ENCODE measurements around the gene ANKRD23. TPM values are rescaled to one million over a fixed set of nuclear protein-coding genes. Genes with fewer than 3 reads are reported as not detected.
A peak's percentile ranks its signal among the peaks of the same experiment; 100 is the strongest.

ANKRD23 gene
- total and polyA plus RNA-seq, 2 of the 13 experiments (the other 11 are each of a cell fraction or from before 2014, with no cell fraction given): 1.5 to 1.6 TPM

DNA sequence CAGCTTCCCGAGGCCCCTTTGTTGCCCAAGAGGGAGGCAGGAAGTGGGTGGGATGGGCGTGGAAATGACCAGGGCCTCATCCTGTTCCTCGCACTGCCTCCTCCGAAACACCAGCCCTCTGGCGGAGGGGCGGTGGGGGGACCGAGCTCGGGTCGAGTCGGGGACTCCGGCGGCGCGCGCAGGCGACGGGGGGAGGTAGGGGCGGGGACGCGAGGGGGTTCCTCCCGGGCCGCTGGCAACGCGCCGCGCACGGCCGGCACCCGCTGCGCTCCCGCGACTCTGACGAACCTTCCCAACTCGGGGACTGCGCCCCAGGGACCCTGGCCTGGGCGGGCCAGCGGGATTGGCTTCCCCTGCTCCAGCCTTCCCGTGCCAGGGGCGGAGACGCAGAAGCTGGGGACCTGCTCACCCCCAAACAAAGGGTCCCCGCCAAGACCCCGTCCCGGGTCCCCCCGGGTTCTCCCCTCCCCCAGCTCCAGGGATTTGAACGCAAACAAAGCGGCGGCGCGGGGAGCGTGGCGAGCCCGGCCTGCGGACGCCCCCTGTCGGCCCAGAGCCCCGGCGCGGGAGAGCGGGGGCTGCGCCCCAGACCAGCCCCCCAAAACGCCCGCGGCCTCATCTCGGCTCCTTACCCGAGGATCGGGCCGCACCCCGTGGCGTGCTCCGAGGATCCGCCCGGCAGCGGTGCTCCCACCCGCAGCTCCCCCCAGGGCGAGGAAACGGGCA lies 24.9 kb upstream of the ANKRD23 start (continued):
- TF ChIP-seq ZNF850 (CRISPR knock-in tag; conservative IDR thresholded peaks at IDR 0.05) (peak; percentile 77; the same call in 1 of the 2 replicates), ZSCAN25 (CRISPR knock-in tag; IDR thresholded peaks at IDR 0.05) (no peak), ZNF775 (CRISPR knock-in tag; IDR thresholded peaks at IDR 0.05; ENCODE audit: borderline replicate concordance) (0 out of 2 replicates have a peak, but pooled peaks have one; percentile 83), AGO1 (IDR thresholded peaks at IDR 0.05; ENCODE audit: low read depth, low read length, poor library complexity, severe bottlenecking) (no peak), SSRP1 (CRISPR knock-in tag; IDR thresholded peaks at IDR 0.05) (no peak; the same call in 1 of the 2 replicates), ZNF282 (IDR thresholded peaks at IDR 0.05; ENCODE audit: partially characterized antibody) (no peak), ZNF792 (CRISPR knock-in tag; IDR thresholded peaks at IDR 0.05) (no peak)
- TF ChIP-seq, protein P1, sequence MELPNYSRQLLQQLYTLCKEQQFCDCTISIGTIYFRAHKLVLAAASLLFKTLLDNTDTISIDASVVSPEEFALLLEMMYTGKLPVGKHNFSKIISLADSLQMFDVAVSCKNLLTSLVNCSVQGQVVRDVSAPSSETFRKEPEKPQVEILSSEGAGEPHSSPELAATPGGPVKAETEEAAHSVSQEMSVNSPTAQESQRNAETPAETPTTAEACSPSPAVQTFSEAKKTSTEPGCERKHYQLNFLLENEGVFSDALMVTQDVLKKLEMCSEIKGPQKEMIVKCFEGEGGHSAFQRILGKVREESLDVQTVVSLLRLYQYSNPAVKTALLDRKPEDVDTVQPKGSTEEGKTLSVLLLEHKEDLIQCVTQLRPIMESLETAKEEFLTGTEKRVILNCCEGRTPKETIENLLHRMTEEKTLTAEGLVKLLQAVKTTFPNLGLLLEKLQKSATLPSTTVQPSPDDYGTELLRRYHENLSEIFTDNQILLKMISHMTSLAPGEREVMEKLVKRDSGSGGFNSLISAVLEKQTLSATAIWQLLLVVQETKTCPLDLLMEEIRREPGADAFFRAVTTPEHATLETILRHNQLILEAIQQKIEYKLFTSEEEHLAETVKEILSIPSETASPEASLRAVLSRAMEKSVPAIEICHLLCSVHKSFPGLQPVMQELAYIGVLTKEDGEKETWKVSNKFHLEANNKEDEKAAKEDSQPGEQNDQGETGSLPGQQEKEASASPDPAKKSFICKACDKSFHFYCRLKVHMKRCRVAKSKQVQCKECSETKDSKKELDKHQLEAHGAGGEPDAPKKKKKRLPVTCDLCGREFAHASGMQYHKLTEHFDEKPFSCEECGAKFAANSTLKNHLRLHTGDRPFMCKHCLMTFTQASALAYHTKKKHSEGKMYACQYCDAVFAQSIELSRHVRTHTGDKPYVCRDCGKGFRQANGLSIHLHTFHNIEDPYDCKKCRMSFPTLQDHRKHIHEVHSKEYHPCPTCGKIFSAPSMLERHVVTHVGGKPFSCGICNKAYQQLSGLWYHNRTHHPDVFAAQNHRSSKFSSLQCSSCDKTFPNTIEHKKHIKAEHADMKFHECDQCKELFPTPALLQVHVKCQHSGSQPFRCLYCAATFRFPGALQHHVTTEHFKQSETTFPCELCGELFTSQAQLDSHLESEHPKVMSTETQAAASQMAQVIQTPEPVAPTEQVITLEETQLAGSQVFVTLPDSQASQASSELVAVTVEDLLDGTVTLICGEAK (IDR thresholded peaks at IDR 0.05): no peak
- TF ChIP-seq, protein P1 (CRISPR knock-in tag; IDR thresholded peaks at IDR 0.05): no peak; the same call in 1 of the 2 replicates
- TF ChIP-seq, protein P2, sequence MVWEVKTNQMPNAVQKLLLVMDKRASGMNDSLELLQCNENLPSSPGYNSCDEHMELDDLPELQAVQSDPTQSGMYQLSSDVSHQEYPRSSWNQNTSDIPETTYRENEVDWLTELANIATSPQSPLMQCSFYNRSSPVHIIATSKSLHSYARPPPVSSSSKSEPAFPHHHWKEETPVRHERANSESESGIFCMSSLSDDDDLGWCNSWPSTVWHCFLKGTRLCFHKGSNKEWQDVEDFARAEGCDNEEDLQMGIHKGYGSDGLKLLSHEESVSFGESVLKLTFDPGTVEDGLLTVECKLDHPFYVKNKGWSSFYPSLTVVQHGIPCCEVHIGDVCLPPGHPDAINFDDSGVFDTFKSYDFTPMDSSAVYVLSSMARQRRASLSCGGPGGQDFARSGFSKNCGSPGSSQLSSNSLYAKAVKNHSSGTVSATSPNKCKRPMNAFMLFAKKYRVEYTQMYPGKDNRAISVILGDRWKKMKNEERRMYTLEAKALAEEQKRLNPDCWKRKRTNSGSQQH (CRISPR knock-in tag; IDR thresholded peaks at IDR 0.05; ENCODE audit: low read depth): 0 out of 2 replicates have a peak, but pooled peaks have one; percentile 4
- TF ChIP-seq, protein P3, sequence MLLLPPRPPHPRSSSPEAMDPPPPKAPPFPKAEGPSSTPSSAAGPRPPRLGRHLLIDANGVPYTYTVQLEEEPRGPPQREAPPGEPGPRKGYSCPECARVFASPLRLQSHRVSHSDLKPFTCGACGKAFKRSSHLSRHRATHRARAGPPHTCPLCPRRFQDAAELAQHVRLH (CRISPR knock-in tag; IDR thresholded peaks at IDR 0.05; ENCODE audit: borderline replicate concordance, low read depth): peak; percentile 14; the same call in 1 of the 2 replicates

All from HepG2 (cell line).